NCI-H774 (cell line): ENCODE data around the gene KRTAP9-3.
A peak's percentile ranks its signal among the peaks of the same experiment; 100 is the strongest.
"Not testable (repeated sequence)": the region's sequence is repeated elsewhere in the genome, so short reads cannot be mapped to it uniquely, and the experiment has no call there.

Experiments
- DNase-seq: peaks from one replicate; lab custom pipeline; 2025; lab: John Stamatoyannopoulos, UW

The KRTAP9-3 gene, protein sequence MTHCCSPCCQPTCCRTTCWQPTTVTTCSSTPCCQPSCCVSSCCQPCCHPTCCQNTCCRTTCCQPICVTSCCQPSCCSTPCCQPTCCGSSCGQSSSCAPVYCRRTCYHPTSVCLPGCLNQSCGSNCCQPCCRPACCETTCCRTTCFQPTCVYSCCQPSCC

DNA sequence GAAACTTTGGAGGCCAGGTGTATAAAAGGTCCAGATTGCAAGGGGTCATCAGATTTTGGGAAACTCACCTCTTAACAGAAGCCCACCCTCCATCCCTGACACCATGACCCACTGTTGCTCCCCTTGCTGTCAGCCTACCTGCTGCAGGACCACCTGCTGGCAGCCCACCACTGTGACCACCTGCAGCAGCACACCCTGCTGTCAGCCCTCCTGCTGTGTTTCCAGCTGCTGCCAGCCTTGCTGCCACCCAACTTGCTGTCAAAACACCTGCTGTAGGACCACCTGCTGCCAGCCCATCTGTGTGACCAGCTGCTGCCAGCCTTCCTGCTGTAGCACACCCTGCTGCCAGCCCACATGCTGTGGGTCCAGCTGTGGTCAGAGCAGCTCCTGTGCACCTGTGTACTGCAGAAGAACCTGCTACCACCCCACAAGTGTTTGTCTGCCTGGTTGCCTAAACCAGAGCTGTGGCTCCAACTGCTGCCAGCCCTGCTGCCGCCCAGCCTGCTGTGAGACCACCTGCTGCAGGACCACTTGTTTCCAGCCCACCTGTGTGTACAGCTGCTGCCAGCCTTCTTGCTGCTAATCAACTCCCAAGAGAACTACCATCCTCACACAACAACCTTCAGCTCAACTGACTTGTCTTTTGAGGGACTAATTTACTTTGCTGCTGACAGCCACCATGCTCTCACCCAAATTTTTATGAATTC, at the start of gene KRTAP9-3:
TSS of gene KRTAP9-3 (plus strand) at position 51 of the 707 bp plus-strand sequence. CDS start at position 104, 53 bp downstream.
- peak; percentile 76 for DNase-seq

DNA sequence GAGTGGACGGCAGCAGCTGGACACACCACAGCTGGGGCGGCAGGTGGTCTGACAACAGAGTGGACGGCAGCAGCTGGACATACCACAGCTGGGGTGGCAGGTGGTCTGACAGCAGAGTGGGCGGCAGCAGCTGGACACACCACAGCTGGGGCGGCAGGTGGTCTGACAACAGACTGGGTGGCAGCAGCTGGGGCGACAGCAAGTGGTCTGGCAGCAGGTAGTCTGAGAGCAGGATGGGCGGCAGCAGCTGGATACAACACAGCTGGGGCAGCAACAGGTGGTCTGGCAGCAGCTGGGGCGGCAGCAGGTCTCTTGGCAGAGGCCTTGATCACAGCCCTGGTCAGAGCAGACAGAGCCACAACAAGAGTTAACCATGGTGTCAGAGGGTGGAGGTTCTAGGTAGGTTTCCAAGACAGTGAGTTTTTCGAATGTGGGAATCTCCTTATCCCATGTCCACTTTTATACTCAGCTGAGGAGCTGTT, 47.7 kb upstream of the KRTAP9-3 start, which contains the start of gene KRTAP4-1:
TSS of gene KRTAP4-1 (minus strand) at position 432 of the 482 bp plus-strand sequence. CDS start at position 375, 57 bp downstream.
- no peak for DNase-seq

- DNase-seq = no peak
Measured at GRCh38 chr17:41185001-41185400, 47.2 kb upstream of the KRTAP9-3 start.

DNA sequence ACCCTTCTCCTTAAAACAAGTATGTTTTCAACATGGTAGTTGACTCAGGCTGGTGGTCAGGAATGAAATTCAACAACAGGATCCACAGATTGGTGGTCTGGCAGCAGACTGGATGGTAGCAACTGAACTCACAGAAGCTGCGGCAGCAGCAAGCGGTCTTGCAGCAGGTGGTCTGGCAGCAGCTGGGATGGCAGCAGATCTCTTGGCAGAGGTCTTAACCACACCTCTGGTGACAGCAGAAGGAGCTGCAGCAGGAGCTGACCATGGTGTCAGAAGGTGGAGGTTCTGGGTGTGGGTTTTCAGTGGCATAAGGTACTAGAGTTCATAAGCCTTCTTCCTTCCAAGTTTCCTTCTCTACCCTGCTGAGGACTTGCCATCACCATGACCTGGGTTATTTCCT, 45.4 kb upstream of the KRTAP9-3 start:
- DNase-seq = no peak

GRCh38 chr17:41189837-41190318, 42.4 kb upstream of the KRTAP9-3 start, which contains the start of gene KRTAP9-1:
KRTAP9-1 (plus strand) TSS chr17:41189887; CDS start chr17:41189887, 0 bp downstream.
- not testable (repeated sequence) for DNase-seq

- DNase-seq = peak; percentile 37
Measured at GRCh38 chr17:41190328-41190727, 41.9 kb upstream of the KRTAP9-3 start.

DNA sequence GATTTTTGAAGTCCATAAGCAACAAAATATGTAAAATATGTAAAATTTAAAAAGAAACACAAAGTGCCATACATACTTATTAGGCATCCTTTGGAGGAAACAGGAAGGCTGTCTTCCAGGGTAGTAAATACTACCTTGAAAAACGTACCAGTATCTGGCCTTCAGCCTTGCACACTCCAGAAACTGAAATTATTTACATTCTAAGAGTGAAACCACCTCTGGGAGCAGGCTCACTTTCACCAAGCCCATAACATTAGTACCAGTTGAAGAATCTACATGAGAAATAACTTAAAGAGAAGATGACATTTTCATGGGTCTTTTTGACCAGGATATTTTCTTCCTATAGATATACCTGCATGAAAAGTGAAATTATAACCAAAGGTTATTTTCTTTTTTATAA, 36.2 kb upstream of the KRTAP9-3 start:
- DNase-seq = no peak

DNA sequence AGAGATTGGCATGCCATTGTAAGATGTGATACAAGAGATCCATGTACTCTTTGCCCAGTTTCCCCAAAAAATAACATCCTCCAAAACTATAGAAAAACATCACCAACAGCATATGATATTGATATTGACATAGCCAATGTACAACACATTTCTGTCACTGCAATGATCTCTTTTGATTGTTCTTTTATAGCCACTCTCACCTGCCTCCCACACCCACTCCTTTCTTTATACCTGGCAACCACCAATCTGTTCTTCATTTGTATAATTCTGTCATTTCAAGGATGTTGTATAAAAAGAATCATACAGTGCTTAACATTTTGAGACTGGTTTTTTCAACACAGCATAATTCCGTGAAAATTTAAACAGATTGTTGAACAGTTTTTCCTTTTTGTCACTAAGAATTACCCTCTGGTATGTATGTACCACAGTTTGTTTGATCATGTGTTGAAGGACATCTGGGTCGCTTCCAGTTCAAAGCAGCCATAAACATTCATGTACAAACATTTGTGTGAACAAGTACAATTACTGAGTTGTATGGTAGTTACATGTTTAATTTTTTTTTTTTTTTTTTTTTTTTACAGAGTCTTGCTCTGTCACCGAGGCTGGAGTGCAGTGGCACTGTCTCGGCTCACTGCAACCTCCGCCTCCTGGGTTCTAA, 32.7 kb upstream of the KRTAP9-3 start:
- DNase-seq = no peak

GRCh38 chr17:41211845-41212466, 20.3 kb upstream of the KRTAP9-3 start:
- DNase-seq = peak; percentile 87

DNA sequence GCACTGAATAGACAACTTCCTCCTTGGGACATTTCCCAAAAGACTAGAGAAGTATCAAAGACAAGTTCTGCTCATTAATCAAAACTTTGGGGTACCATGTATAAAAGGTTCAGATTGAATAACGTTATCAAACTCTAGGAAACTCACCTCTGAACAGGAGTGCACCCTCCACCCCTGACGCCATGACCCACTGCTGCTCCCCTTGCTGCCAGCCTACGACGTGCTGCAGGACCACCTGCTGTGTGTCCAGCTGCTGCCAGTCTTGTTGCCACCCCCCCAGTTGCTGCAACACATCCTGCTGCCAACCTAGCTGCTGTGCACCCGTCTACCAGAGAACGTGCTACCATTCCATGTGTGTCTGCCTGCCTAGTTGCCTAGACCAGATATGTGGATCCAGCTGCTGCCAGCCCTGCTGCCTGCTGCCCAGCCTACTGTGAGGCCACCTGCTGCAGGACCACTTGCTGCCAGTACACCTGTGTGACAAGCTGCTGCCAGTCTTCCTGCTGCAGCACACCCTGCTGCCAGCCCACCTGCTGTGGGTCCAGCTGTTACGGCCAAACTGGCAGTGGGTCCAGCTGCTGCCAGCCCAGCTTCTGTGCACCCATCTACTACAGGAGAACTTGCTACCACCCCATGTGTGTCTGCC, 19.6 kb upstream of the KRTAP9-3 start:
- peak; percentile 94 for DNase-seq

DNA sequence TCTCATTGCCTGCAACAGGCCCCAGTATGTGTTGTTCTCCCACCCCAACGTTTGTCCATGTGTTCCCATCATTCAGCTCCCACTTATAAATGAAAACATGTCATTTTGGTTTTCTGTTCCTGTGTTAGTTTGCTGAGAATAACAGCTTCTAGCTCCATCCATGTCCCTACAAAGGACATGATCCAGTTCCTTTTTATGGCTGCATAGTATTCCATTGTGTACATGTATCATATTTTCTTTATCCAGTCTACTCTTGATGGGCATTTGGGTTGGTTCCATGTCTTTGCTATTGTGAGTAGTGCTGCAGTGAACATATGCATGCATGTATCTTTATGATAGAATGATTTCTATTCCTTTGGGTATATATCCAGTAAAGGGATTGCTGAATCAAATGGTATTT, 16.6 kb upstream of the KRTAP9-3 start:
- no peak for DNase-seq

GRCh38 chr17:41223821-41224220, 8.4 kb upstream of the KRTAP9-3 start:
- no peak for DNase-seq

DNA sequence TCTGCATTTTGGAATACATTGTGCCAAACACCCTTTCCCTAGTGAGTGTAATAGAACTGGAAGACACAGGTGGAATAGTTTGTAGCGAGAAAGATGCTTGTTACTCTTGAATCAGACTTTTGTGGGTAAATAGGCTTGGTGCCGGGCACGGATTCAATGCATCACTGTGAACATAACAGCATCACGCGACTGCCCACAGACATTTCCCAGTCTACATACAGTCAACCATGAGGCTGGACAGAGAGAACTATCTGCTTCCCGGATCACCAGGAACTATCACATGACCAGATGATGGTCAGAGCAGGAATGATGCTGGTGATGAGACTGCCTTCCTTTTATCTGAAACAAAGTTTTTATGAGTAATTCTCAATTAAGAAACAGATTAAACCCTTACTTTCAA, 6.2 kb upstream of the KRTAP9-3 start:
- DNase-seq = no peak

DNA sequence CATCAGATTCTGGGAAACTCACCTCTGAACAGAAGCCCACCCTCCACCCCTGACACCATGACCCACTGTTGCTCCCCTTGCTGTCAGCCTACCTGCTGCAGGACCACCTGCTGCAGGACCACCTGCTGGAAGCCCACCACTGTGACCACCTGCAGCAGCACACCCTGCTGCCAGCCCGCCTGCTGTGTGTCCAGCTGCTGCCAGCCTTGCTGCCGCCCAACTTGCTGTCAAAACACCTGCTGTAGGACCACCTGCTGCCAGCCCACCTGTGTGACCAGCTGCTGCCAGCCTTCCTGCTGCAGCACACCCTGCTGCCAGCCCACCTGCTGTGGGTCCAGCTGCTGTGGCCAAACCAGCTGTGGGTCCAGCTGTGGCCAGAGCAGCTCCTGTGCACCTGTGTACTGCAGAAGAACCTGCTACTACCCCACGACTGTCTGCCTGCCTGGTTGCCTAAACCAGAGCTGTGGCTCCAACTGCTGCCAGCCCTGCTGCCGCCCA, 5.6 kb upstream of the KRTAP9-3 start, which contains the start of gene KRTAP9-2:
TSS of gene KRTAP9-2 (plus strand) at position 51 of the 498 bp plus-strand sequence. CDS start at position 58, 7 bp downstream.
- not testable (repeated sequence) for DNase-seq

- DNase-seq = no peak
Measured at GRCh38 chr17:41230094-41230493, 2.2 kb upstream of the KRTAP9-3 start.

GRCh38 chr17:41231731-41232130, 518 bp upstream of the KRTAP9-3 start:
- no peak for DNase-seq

DNA sequence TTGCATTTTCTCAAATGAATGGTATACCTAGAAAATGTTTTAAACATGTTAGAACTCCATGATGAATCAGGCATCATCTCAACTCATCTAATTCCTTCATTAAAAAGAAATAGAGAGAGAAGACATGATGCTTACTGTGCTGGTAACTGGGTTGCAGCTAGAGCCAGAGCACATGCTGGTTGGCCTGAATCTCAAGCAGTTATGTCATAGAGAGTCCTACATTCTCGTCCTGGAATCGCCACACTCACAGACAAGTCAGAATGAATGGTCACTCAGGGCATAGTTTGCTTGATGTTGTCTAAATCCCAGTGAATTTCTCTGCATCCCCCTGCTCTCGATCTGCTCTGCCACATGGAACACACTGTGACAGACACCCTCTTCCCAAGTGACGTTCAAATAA, 4.9 kb downstream of the KRTAP9-3 start:
- DNase-seq = not testable (repeated sequence)

- DNase-seq = peak; percentile 42
Measured at GRCh38 chr17:41237949-41238437, 5.7 kb downstream of the KRTAP9-3 start, which contains the start of gene KRTAP9-8. KRTAP9-8 (plus strand) TSS chr17:41237999; CDS start chr17:41238052, 53 bp downstream.

DNA sequence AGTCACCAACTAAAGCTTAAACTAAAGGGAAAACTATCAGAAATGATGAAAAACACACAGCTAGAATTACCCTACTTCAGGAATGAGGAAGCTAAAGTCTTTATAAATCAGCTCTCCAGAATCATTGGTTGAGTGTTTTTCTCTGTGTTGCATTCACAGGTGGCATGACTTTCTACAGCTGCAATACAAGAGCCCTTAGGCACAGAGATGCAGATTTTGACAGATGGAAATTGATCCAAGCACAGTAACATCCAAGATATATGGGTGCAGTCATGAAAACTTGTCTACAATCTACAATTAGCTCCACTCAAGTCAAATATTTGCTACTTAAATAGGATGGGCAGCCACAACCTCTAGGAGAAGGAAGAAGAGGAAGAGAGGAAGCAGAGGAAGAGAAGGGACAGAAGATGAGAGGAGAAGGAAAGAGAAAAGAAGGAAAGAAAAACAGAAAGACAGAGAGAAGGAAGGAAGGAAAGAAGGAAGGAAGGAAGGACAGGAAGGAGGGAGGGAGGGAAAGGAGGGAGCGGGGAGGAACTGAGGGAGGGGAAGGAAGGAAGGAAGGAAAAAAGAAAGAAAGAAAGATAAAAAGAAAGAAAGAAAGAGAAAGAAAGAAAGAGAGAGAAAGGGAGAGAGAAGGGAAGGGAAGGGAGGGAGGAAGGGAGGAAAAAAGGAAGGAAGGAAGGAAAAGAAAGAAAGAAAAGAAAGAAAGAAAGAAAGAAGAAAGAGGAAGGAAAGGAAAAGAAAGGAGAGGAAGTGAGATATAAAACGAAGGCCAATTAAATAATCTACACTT, 14.9 kb downstream of the KRTAP9-3 start:
- not testable (repeated sequence) for DNase-seq

DNA sequence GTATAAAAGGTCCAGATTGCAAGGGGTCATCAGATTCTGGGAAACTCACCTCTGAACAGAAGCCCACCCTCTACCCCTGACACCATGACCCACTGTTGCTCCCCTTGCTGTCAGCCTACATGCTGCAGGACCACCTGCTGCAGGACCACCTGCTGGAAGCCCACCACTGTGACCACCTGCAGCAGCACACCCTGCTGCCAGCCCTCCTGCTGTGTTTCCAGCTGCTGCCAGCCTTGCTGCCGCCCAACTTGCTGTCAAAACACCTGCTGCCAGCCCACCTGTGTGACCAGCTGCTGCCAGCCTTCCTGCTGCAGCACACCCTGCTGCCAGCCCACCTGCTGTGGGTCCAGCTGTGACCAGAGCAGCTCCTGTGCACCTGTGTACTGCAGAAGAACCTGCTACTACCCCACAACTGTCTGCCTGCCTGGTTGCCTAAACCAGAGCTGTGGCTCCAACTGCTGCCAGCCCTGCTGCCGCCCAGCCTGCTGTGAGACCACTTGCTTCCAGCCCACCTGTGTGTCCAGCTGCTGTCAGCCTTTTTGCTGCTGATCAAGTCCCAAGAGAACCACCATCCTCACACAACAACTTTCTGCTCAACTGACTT, 17.5 kb downstream of the KRTAP9-3 start, which contains the start of gene KRTAP9-4:
TSS of gene KRTAP9-4 (plus strand) at position 51 of the 604 bp plus-strand sequence. CDS start at position 85, 34 bp downstream.
- peak; percentile 65 for DNase-seq
